ENCODE data around the gene NUB1.

GRCh38 chr7:151397026-151397425 lies 55.4 kb downstream of the NUB1 start:
- no peak for TF ChIP-seq CTCF (IDR thresholded peaks at IDR 0.05)
- TF ChIP-seq POLR2A (IDR thresholded peaks at IDR 0.05), result no peak
